Activated T-helper 2 cell treated with anti-CD3 and anti-CD28 coated beads, Interferon-gamma antibody, Interleukin-2, Interleukin-4, amounts not matched to agents 10 μg/mL and 5 μg/mL and 100 μg/mL, durations not matched to agents 14 hours and 24 hours and 36 hours (primary cell): ENCODE results near the gene MRTO4. TPM values are rescaled to one million over a fixed set of nuclear protein-coding genes. Genes with fewer than 3 reads are reported as not detected.
A peak's percentile ranks its signal among the peaks of the same experiment; 100 is the strongest.
"Not testable (repeated sequence)": the region's sequence is repeated elsewhere in the genome, so short reads cannot be mapped to it uniquely, and the experiment has no call there.

Experiments used
- DNase-seq: peaks from one replicate; pipeline ENCODE4 v3.0.0; 2021; ENCODE audit warnings: low spot score
- H3K27ac Mint-ChIP-seq: one replicate; pipeline ENCODE4 v1.8.0; 2021; ENCODE audit warnings: mixed read lengths
- H3K27me3 Mint-ChIP-seq: one replicate; pipeline ENCODE4 v1.8.0; 2021; ENCODE audit warnings: low read depth, mixed read lengths
- H3K36me3 Mint-ChIP-seq: one replicate; pipeline ENCODE4 v1.8.0; 2021; ENCODE audit warnings: low read depth, mixed read lengths
- H3K4me1 Mint-ChIP-seq: one replicate; pipeline ENCODE4 v1.8.0; 2021; ENCODE audit warnings: low read depth, mixed read lengths
- H3K4me3 Mint-ChIP-seq: one replicate; pipeline ENCODE4 v1.8.0; 2021; ENCODE audit warnings: low read depth, mild to moderate bottlenecking, moderate library complexity, mixed read lengths
- H3K9me3 Mint-ChIP-seq: one replicate; pipeline ENCODE4 v1.8.0; 2021; ENCODE audit warnings: mixed read lengths
- intact Hi-C: fragments of 100-400 bp; cut with micrococcal nuclease; formaldehyde crosslinking; loops from one replicate; pipeline ENCODE4 v1.15.1; 2023
- total RNA-seq: library from RNA; stranded (reverse); gene quantifications from 2 replicates; pipeline ENCODE4 v1.2.3, GENCODE V29; 2022

The MRTO4 gene
- total RNA-seq, 1 donor from 2014 or later, result 113 TPM

- Mint-ChIP-seq H3K36me3 (peaks cover 12% of the 10 kb centered on the region), H3K27ac (no peak overlapping the region), H3K4me3 (peak overlapping the region; percentile 19), H3K27me3 (peaks cover 5% of the 10 kb centered on the region), H3K9me3 (peaks cover 9% of the 10 kb centered on the region), H3K4me1 (peaks cover 3% of the 10 kb centered on the region)
- intact Hi-C loops, result no loop called here
- DNase-seq, result no peak
Observed at GRCh38 chr1:19287436-19288185, 36.0 kb downstream of the MRTO4 start.

- H3K4me1 Mint-ChIP-seq, intact Hi-C loops, H3K27me3 Mint-ChIP-seq, H3K27ac Mint-ChIP-seq: not testable (repeated sequence)
- Mint-ChIP-seq H3K36me3 (peaks cover 15% of the 10 kb centered on the region), H3K4me3 (peak within 1 kb of the TSS; percentile 37), H3K9me3 (peaks cover 18% of the 10 kb centered on the region)
- DNase-seq, result peak; percentile 48
Observed at GRCh38 chr1:19288324-19289241, 37.0 kb downstream of the MRTO4 start, which contains the start of gene AKR7A3. Gene AKR7A3 (minus strand): TSS chr1:19288770. CDS start chr1:19288709, 61 bp downstream.

GRCh38 chr1:19289244-19289643, 37.6 kb downstream of the MRTO4 start:
- Mint-ChIP-seq H3K27me3 (peaks cover 5% of the 10 kb centered on the region), H3K36me3 (peaks cover 19% of the 10 kb centered on the region), H3K9me3 (peaks cover 22% of the 10 kb centered on the region), H3K27ac (no peak overlapping the region), H3K4me3 (peak overlapping the region; percentile 37), H3K4me1 (peaks cover 3% of the 10 kb centered on the region)
- DNase-seq, result no peak
- intact Hi-C loops, result no loop called here

- H3K36me3 Mint-ChIP-seq, result peaks cover 39% of the 10 kb centered on the region
- H3K27me3 Mint-ChIP-seq, result peaks cover 3% of the 10 kb centered on the region
- no peaks in the 10 kb centered on the region for H3K4me1 Mint-ChIP-seq
- no peak overlapping the region for H3K27ac Mint-ChIP-seq
- H3K4me3 Mint-ChIP-seq, result no peak overlapping the region
- DNase-seq, result no peak
- intact Hi-C loops, result no loop called here
- peaks cover 49% of the 10 kb centered on the region for H3K9me3 Mint-ChIP-seq
Observed at GRCh38 chr1:19294638-19295037, 43.0 kb downstream of the MRTO4 start.

GRCh38 chr1:19300211-19300610, 48.6 kb downstream of the MRTO4 start:
- H3K27me3 Mint-ChIP-seq, result no peaks in the 10 kb centered on the region
- intact Hi-C loops, result no loop called here
- peaks cover 16% of the 10 kb centered on the region for H3K9me3 Mint-ChIP-seq
- no peak overlapping the region for H3K4me3 Mint-ChIP-seq
- H3K36me3 Mint-ChIP-seq, result peaks cover 34% of the 10 kb centered on the region
- DNase-seq, result no peak
- no peak overlapping the region for H3K27ac Mint-ChIP-seq
- no peaks in the 10 kb centered on the region for H3K4me1 Mint-ChIP-seq

GRCh38 chr1:19304081-19304480, 52.5 kb downstream of the MRTO4 start:
- intact Hi-C loops, H3K9me3 Mint-ChIP-seq, H3K4me3 Mint-ChIP-seq, H3K27me3 Mint-ChIP-seq, H3K4me1 Mint-ChIP-seq, H3K27ac Mint-ChIP-seq, DNase-seq: not testable (repeated sequence)
- H3K36me3 Mint-ChIP-seq, result peaks cover 45% of the 10 kb centered on the region

- H3K36me3 Mint-ChIP-seq, result peaks cover 46% of the 10 kb centered on the region
- intact Hi-C loops, result no loop called here
- DNase-seq, result no peak
Observed at GRCh38 chr1:19305880-19306279, 54.3 kb downstream of the MRTO4 start.

GRCh38 chr1:19306941-19307340, 55.3 kb downstream of the MRTO4 start:
- H3K36me3 Mint-ChIP-seq, result peaks cover 49% of the 10 kb centered on the region
- no peaks in the 10 kb centered on the region for H3K27me3 Mint-ChIP-seq
- no peak for DNase-seq
- no peaks in the 10 kb centered on the region for H3K9me3 Mint-ChIP-seq
- intact Hi-C loops, result no loop called here
- H3K27ac Mint-ChIP-seq, result no peak overlapping the region
- H3K4me1 Mint-ChIP-seq, result peaks cover 13% of the 10 kb centered on the region
- no peak overlapping the region for H3K4me3 Mint-ChIP-seq

More at GRCh38 chr1:19305880-19306279, 54.3 kb downstream of the MRTO4 start:
- Mint-ChIP-seq H3K4me1 (peaks cover 7% of the 10 kb centered on the region), H3K9me3 (no peaks in the 10 kb centered on the region), H3K27ac (no peak overlapping the region), H3K4me3 (no peak overlapping the region), H3K27me3 (no peaks in the 10 kb centered on the region)

GRCh38 chr1:19307794-19308508, 56.3 kb downstream of the MRTO4 start:
- Mint-ChIP-seq H3K36me3 (peaks cover 44% of the 10 kb centered on the region), H3K9me3 (no peaks in the 10 kb centered on the region), H3K27ac (no peak overlapping the region), H3K4me3 (no peak overlapping the region), H3K4me1 (peaks cover 16% of the 10 kb centered on the region), H3K27me3 (no peaks in the 10 kb centered on the region)
- no peak for DNase-seq
- intact Hi-C loops, result no loop called here

GRCh38 chr1:19308509-19308907, 56.9 kb downstream of the MRTO4 start:
- intact Hi-C loops, result no loop called here
- H3K27me3 Mint-ChIP-seq, result no peaks in the 10 kb centered on the region
- H3K27ac Mint-ChIP-seq, result no peak overlapping the region
- H3K9me3 Mint-ChIP-seq, result no peaks in the 10 kb centered on the region
- no peak for DNase-seq
- peaks cover 22% of the 10 kb centered on the region for H3K4me1 Mint-ChIP-seq
- H3K4me3 Mint-ChIP-seq, result peak overlapping the region; percentile 38
- H3K36me3 Mint-ChIP-seq, result peaks cover 40% of the 10 kb centered on the region

- Mint-ChIP-seq H3K9me3 (no peaks in the 10 kb centered on the region), H3K4me3 (peak overlapping the region; percentile 38), H3K36me3 (peaks cover 37% of the 10 kb centered on the region), H3K4me1 (peaks cover 22% of the 10 kb centered on the region), H3K27ac (no peak overlapping the region), H3K27me3 (no peaks in the 10 kb centered on the region)
- intact Hi-C loops, result no loop called here
- no peak for DNase-seq
Observed at GRCh38 chr1:19309123-19309813, 57.7 kb downstream of the MRTO4 start.
